ENCODE data around the gene ACAP1.

ACAP1 gene, protein sequence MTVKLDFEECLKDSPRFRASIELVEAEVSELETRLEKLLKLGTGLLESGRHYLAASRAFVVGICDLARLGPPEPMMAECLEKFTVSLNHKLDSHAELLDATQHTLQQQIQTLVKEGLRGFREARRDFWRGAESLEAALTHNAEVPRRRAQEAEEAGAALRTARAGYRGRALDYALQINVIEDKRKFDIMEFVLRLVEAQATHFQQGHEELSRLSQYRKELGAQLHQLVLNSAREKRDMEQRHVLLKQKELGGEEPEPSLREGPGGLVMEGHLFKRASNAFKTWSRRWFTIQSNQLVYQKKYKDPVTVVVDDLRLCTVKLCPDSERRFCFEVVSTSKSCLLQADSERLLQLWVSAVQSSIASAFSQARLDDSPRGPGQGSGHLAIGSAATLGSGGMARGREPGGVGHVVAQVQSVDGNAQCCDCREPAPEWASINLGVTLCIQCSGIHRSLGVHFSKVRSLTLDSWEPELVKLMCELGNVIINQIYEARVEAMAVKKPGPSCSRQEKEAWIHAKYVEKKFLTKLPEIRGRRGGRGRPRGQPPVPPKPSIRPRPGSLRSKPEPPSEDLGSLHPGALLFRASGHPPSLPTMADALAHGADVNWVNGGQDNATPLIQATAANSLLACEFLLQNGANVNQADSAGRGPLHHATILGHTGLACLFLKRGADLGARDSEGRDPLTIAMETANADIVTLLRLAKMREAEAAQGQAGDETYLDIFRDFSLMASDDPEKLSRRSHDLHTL

DNA sequence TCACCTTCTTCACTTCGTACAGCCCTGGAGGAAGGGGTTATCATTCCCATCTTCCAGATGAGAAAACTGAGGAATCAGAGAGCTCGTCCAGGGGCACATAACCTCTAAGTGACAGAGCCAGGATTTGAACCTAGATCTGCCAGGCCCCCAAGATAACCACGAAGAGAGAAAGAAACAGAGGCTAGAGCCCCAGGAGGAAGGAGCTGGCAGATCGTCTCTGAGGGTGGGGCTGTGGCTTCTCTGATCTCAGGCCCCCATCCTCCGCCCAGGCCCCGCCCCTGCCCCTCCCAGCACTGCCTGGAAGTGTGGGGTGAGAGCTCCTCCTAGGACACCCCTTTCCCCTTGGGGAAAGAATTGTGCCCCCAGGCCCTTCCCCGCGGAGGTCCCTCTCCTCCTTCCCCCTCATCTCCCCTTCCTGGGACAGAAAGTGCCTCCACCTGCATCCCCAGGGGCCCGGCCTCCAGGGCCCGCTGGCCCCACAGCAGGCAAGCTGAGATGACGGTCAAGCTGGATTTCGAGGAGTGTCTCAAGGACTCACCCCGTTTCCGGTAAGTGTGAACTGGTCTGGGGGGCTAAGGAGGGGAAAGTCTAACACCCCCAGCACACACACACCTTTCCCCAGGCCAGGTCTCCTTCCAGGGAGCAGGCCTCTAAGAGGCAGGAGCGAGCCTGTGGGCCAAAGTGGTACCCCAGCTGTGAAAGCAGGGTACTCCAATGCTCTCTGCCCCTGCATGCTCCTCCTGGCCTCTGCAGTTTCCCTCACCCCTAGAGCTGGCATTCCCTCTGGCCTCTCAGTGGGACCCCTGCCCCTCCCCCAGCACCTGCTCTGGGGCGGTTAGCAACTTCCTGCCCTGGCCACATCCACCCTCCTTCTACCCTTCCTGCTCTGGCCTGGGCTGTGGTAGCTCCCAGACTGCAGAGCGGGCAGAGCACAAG is at the start of gene ACAP1:
Gene ACAP1, plus strand, starts transcription at position 290 of the 936 bp plus-strand sequence. Its CDS starts 206 bp downstream, at position 496.
- peak; percentile 91 for DNase-seq

DNA sequence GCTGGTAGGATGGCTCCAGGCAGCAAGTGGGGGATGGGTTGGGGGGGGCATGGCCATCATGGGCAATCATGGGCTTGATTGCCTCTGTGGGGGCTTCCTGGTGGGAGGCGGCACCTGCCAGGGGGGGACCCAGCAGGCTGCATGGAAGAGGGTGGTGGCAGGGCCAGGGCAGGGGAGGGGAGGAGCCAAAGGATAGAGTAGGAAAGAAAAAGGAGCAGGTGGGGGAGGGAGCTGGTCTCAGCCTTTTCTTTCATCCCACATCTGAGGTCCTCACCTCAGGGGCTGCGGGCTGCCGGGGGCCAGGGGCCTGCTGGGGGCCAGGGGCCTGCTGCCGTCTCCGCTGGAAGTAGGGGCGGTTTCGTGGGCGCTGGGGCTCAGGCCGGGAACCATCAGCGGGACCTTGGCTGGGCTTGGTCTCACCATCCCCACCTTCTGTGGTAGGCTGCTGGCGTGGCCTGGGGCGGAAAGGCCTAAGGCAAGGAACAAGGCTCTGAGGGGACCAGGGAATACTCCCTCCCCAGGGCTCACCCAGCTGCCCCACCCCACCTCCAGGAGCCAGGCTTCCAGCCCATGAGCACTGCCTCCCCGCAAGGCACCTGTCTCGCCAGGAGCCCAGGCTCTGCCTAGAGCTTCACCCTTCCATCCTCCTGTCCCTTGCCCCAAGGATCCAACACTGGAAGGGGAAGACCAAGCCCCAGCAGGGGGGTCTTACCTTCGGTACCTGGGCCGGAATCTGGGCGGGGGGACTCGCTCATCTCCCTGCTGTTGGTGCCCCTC is 46.9 kb upstream of the ACAP1 start:
- DNase-seq = no peak

DNA sequence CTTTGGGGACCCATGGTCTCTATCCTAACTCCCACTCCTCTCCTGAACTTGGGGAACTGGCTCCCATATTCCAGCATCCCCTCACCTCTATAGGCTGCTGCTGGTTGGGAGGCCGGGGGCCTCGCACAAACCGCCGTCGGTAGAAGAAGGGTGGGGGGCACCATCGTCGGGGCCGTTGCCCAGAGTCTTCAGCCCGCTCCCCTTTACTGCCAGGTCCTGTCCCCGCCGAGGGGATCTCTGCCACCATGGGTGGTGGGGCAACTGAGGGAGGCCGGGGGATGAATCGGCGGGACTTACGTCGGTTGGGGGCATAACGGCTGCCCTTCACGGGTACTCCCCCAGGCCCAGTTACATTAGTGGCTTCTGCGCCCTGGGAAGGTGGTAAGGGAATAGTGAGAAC is 46.2 kb upstream of the ACAP1 start:
- DNase-seq = no peak

DNA sequence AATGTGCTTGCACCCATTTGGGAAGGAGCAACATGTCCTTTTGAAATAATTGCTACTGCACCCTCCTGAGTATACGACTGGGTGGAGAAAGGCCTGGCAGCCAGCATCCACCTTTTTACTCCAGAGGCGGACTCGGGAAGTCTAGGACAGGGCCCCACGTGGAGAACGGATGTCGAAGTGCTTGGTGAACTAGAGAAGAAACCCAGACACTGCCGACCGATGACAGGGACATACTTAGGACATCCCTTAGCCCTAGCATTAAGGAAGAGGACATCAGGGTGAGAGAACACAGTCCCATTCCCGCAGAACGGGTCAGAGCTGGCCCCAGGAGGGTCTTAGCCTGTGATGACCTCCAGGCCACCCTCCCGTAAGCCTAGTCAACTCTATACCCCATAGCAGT is 45.6 kb upstream of the ACAP1 start:
- no peak for DNase-seq

DNA sequence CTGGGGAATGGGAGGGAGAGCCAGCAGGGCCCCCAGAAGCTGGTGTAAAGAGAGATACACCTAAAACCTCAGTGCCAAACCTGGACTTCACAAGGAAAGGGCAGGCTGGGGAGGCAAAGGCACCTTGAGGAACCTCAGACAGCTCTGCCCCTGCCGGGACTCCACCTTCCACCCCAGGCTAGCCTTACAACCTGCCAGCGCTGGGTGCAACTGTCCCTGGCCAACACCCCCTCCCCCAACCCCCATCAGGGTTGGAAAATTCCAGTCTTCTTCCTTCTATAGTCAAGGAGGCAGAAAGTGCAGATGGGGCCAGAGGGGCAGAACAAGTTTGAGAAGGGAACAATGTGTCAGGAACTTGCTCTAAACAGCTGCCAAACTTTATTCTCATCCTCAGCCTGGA is 44.1 kb upstream of the ACAP1 start:
- no peak for DNase-seq

DNA sequence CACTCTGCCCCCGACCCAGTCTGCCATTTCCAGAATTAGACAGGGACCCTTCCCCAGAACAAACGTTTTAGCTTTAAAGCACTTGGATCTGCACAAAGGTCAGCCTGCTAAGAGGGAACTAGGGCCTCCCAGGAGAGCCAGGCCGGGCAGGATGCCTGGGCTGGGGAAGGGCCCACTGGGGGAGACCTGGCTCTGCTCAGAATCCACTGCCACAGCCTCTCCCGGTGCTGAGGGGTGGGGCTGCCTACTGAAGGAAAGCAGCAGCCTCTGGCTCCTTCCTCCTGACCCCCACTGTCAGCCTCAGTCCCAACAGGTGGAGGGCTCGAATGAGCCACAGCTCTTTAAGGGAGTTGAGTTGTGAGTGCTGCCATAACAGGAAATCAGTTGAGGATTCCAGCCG is 43.6 kb upstream of the ACAP1 start:
- no peak for DNase-seq

DNA sequence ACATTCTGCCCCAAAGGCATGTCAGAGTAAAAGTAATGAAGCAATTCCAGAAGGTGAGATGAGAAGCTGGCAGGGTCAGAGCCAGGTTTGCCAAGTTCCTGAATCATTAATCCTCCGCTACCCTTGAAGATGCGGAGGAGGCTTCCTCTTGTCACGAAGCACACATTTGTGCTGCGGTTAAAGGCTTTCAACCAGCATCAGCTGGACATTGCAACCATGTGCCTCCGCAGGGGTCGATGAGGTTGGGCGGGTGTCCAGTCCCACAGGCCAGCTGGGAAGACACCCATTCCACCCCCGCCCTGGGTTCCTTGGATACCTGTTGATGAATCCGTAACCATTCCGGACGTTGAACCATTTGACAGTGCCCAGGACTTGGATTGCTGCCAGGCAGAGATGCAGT is 43.2 kb upstream of the ACAP1 start:
- DNase-seq = no peak

DNA sequence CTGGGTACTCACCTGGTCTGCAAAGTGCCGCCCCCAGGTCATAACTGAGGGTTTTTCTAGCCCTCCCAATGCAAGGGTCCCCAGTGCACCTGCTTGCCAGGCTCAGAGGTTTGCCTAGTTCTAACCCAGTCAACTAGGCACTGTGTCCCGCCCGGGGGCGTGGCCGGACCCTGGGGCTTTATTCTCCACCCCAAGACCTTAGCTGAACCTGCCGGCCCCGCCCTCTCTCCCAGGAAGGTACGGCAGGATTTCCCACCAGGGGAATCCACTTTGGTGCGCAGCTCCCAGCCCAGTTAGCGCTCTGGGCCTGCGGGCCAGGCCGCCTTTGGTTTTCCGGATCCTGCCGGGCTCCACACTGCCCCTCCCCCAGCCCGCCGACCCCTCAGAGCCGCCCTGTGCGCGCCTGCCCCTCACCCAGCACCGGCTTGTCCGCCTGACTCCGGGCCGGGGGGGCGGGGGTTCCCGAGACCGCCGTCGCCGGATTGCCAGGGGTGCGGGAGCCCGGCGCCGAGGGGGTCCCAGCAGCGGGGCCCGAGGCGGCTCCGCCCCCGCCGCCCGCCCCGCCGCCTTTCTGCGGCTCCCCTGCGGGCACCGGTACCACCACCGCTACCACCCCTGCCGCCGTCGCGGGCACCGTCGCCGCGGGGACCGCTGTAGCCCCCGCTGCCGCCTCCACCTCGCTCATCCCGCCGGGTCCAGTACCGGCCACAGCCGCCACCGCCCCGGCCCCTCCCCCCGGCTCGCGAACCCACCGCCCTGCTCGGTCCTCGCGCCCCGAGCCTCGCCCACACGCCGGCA is 42.3 kb upstream of the ACAP1 start:
- no peak for DNase-seq

DNA sequence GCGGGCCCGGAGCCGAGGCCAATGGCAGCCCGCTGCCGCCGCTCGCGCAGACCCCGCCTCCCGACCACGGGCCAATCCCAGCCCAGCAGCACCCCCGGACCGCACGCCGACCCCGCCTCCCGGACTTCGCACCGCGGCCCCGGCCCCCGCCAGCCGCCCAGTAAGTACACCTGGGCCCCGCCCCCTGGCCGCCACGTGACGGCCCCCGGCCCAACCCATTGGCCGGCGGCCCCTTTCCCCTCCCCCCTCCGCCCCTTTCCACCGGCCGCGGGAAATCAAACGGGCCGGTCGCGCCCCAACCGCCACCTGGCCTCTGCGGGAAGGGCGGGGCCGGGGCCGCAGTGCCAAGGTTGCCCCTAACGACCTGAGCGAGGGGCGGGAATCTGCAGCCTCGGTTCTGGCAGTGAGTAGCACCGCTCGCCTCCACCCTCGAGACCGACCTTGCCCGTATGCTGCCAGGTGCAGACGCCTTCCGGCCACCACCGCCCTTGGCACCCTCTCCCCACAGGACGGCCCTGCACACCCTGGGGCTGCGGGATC is 41.6 kb upstream of the ACAP1 start, which contains the start of gene YBX2:
Gene YBX2, minus strand, starts transcription at position 26 of the 540 bp plus-strand sequence. CDS start 139 bp downstream, outside the sequence.
- DNase-seq = peak; percentile 81

DNA sequence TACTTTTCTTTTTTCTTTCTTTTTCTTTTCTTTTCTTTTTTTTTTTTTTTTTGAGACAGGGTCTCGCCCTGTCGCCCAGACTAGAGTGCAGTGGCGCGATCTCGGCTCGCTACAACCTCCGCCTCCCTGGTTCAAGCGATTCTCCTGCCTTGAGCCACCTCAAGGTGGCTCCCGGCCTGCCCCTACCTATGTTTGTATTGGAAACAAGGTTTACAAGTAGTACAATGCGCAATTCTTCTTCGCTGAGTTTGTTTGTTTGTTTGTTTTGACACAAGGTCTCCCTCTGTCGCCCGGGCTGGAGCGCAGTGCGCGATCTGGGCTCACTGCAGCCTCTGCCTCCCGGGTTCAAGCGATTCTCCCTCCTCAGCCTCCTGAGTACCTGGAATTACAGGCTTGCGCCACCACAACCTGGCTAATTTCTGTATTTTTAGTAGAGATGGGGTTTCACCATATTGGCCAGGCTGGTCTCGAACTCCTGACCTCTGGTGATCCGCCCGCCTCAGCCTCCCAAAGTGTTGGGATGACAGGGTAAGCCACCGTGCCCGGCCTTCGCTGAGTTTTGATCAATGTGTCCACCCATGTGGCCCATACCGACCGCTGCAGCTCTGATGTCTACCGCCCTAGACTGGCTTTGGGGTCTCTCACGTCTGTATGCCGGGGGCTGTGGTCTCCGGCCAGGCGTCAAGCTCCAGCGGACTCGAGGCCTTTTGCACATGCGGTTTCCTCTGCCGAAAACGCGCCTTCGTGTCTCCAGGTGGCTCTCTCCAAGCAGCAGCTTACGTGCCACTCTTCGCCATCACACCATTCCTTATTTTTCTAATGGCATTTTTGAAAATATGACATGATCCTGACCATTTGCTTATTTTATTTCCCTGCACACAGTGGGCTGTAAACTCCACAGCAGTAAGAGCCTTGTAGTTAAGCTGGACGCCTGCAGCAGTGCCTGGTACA is 40.8 kb upstream of the ACAP1 start:
- DNase-seq = no peak

DNA sequence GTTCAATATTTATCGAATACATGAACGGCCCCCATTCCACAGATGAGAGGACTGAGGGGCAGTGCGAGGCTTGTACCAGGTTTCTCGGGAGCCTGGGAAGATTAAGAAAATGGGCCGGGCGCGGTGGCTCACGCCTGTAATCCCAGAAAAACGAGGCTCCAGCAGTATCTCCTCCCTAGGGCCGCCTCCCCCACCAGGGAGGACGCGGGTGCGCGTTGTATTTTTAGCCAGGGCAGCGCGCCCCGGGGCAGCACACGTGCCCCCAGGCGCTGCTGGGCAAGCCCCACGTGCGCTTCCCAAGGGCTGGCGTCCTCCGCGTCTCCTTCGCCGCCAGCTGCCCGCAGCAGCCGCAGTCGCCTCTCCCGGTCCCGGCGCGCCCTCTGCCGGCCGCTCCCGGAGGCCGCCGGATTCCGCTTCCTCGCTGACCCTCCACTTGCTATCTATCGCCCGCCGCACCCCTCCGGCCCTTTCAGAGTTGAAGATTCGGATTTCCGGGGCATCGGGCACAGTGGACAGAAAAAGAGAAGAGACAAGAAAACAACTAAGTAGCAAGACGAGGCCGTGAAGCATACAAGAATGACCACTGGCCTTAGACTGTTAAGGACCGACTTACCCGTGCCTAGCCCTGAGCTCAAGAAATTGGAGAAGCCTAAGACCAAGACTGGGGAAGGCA is 40.0 kb upstream of the ACAP1 start:
- peak; percentile 74 for DNase-seq

DNA sequence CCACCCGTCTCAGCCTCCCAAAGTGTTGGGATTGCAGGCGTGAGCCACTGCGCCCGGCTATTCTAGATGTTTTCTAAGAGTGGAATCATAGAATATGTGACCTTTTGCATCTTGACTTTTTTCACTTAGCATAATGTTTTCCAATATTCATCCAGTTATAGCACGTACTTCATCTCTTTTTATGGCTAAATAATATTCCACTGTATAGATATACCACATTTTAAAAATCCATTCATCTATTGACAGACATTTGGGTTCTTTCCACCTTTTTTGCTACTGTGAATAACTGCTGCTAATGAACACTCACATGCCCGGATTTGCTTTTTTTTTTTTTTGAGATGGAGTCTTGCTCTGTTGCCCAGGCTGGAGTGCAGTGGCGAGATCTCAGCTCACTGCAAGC is 32.1 kb upstream of the ACAP1 start:
- no peak for DNase-seq

DNA sequence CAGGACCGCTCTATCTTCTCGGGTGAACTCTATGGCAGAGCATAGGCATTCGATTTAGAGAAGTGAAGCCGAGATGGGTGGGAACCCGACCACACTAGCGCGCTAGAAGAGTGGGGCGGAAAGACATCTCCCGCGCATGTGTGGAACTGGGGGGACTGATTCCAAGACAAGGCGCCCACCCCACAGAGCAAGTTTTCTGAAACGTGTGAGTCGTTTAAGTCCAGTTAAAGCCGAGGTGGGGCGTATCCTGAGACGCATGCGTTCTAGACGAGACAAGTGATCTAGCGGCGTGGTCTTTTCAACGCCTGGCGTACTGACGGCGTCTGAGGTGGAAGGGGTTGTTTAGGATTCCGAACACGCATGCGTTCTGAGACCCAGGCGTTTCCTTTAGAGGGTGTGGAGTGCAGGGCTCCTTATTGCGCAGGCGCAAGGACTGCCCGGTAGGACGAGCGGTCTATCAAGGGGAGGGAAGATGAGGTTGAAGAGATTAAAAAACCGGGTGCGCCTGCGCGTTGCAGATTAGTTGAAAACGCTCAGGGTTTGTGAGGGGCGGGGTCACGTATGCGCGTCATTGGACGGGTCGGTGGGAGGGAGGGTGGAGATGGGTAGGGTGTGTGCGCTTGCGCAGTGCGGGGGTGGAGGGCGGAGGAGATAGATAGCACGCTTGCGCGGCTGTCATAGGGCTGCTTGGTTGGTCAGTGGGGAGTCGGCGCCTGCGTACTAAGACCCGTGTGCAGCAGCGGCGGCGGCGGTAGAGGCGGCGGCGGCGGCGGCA is 29.2 kb upstream of the ACAP1 start, which contains the start of gene EIF5A:
Gene EIF5A, plus strand, starts transcription at position 718 of the 775 bp plus-strand sequence. CDS start 2,008 bp downstream, outside the sequence.
- DNase-seq = peak; percentile 100

DNA sequence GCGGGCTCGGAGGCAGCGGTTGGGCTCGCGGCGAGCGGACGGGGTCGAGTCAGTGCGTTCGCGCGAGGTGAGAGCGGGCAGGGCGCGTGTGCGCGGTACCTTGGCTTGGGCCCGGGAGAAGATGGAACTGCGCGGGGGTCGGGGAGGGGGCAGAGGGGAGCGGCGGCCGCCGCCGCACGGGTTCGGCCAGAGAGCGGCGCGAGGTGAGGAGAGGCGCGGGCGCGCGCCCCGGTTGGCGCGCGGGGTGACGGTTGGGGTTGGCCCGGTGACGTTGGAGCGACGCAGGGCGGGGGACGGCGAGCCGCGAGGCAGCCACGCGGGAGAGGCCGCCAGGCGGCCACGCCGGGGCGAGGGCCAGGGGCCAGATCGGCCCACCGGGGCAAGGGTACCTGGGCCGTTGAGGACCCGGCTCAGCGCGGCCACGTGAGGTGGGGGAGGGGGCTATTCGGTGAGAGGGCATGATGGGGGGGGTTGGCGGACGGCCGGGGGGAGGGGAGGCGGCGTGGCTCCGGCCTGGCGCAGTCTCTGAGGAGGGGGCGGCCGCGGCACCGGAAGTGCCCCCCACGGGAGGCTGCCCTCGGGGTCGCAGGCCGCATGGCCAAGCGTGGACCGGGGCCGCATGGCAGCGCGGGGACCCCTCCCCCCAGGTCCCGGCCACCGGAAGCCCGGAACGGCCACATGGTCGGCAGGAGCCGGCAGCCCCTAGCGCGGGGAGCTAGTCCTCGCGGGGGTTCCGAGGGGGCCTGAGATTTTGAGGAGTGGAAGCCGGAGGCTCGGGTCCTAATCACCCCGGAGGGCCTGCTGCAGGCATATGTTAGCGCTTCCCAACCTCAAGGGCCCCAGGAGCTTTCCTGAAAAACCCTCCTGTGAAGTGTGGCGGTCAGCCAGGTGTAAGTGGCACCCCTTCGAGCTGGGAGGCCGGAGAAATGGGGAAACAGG is 28.4 kb upstream of the ACAP1 start:
- DNase-seq = peak; percentile 52

DNA sequence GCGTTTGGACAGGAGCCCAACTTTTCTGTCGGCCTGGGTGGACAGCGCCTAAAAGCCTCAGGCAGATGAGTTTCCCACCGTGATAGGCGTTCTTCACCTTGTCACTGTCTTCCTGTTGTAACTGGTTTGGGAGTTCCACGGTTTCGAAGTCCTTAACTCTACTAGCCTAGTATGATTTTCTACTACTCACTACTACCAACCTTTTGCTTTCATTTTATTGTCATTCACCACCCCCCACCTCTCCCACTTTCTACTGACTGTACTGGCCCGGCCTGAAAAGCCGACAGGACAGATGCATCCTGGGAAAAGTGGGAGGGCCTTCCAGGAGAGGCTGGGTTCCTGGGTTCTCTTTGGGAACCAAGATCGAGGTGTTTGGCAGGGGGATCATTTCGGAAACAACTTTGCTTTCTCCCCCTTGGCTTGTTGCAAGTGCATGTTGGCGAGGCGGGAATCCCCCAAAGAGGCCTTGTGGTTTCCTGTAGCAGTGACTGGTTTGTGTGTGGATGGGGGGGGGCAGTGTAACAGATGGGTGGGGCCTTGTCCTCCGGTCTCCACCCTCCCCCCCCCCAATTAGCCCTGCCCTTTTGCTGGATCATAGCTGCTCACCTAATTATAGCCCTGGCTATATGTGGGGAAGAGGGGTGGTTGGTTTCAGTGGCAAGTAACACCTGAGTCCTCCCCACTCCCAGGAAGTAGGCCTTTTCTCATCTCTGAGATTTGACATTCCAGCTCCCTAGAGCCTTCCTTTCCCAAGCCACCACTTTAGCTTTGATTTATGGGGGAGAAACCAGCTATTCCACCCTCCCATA is 27.5 kb upstream of the ACAP1 start:
- DNase-seq = peak; percentile 89

DNA sequence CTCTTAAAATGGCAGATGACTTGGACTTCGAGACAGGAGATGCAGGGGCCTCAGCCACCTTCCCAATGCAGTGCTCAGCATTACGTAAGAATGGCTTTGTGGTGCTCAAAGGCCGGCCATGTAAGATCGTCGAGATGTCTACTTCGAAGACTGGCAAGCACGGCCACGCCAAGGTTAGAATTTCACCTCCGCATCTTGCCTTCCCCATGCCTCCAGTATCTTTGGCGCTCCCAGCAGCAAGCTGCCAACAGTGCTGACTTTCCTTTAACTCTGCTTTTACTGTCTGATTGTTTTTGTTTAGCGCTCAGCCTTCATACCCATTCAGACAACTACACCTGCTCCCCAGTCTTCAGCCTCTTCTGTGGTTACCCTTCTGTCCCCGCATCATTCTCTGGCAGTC is 26.7 kb upstream of the ACAP1 start:
- DNase-seq = no peak
